GM15510 (cell line): ENCODE measurements around the gene ADAMTSL1.

ENCODE experiments used
- POLR2A ChIP-seq: IDR thresholded peaks from 3 replicates; pipeline ENCODE4 v1.6.1; 2011; ENCODE audit warnings: borderline replicate concordance; ENCODE audit not compliant: insufficient read length; ENCODE audit errors: extremely low read depth

Gene ADAMTSL1

DNA sequence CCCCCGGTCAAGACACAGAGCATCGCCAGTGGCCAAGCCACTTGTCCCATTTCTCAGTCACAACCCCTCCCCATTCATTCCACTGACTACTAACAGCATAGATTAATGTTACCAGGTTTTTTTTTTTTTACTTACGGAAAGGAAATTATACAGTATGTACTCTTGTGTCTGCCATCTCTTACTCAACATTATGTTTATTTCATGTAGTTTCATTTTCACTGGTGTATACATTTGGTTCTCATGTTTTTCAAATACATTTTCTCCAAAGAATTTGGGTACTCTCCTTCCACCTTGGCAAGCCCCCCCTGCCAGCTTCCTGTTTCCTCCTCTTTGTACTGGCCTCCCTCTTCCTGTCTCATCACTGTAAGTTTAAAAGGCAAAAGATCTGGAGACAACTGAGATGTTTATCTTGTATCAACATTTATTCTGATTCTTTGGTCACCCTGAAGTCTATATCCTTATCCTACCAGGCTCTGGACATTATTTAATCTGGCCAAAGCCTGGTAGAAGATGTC, 351.8 kb downstream of the ADAMTSL1 start:
- no peak for TF ChIP-seq POLR2A

DNA sequence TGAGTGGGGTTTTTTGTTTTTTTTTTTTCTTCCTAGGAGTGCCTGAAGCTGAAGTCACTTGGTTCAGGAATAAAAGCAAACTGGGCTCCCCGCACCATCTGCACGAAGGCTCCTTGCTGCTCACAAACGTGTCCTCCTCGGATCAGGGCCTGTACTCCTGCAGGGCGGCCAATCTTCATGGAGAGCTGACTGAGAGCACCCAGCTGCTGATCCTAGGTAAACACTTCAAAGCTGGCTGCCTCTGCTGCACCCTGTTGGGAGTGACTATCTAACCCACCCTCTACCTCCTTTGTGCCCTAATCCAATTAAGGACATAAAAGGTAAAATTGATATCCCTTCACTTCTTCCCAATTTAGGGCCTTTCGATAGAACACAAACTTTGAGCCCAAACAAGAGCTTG, 352.3 kb downstream of the ADAMTSL1 start:
- TF ChIP-seq POLR2A: no peak

DNA sequence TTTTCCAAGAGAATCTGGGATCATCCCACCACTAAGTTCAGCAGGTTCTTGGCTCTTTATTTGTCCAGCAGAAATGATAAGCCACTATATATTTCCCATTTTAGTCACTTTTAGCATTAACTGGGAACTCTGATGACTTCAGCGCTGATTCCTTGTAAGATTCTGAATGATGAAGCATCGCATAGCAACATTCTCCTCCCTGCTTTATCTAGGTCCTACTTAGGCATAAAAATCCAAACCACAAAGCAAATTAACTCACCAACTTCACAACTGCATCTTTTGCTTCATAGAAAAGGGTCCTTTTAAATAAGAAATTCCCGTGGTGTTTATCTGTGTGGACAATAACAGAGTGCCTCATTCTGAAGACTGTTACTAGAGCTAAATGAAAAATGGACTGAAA, 355.1 kb downstream of the ADAMTSL1 start:
- no peak for TF ChIP-seq POLR2A

DNA sequence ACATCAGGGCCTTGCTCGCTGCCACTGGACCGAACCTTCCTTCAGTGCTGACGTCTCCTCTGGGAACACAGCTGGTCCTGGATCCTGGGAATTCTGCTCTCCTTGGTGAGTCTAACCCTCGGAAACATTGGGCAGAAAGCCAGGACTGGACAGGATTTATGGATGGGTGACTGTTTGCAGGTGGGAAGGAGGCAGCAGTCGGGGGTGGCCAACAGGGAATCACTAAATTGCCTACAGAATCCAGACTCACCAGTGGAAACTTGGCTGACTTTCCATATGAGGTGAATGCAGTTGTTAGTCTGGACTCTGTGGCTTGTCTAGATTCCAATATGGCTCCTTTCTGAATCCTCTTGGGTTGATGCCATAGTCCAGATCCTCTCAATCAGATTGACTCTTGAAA, 355.9 kb downstream of the ADAMTSL1 start:
- TF ChIP-seq POLR2A: no peak

DNA sequence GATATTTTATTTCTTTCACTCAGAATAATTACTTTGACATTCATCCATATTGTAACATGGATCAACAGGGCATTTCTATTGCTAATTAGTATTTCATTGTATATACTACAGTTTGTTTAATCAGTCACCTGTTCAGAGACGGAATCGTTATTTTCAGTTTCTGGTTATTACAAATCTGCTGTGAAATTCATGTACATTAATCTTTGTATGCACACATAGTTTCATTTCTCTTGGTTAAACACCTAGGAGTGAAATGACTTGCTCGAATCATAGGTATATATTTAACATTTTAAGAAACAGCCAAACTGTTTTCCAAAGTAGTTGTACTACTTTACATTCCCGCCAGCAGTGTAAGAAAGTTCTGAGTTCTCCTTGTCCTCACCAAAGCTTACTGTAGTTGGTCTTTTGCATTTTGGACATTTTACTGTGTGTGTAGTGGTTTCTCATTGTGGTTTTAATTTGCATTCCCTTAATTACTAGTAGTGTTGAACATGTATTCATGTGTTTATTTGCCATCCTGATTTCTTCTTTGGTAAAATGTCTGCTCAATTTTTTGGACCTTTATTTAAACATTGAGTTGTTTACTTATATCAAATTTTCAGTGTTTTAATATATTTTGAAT, 360.9 kb downstream of the ADAMTSL1 start:
- no peak for TF ChIP-seq POLR2A

DNA sequence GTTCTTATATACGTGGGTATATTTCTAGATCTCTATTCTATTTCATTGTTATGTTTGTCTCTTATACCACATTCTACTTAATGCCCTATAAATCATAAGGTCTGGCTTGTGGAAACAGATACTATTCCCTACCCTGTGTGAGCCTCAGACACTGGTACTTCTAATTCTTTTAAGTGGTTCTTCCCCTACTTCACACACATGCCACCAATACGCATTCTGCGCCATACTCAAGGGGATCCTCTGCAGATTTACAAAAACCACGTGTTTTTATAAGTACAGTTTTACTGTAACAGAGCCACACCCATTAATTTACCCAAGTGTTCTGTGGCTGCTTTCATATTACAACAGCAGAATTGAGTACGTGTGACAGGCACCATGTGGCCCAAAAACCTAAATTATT, 363.4 kb downstream of the ADAMTSL1 start:
- TF ChIP-seq POLR2A: no peak

DNA sequence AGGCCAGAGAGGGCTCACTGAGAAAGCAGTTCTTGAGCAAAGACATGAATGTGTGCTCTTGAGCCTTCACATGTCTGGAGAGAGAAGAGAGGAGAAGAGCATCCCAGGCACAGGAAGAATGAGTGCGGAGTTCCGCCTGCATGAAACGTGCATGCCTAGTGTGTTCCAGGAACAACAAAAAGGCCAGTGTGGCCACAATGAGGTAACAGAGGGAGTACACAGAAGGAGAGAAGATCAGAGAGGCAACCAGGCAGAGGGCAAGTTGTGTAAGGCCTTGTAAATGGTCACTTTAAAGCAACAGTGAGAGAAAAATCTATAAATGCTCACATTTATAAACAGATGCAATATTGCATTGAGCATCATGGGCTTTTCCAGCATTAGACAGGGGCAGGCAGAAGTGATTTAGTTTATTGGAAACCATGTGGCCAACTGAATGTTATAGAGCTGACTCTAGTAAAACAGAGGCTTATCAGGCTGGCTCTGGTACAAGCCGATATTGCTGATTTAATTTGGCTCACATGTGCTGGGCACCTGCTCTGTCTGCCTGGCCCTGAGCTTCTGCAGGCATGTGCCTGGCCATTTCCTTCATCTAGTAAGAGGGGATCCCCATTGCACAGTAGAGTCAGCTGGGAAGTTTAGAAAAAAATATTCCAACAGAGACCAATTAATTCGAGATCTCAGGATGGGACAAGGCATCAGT, 373.8 kb downstream of the ADAMTSL1 start:
- TF ChIP-seq POLR2A: no peak

DNA sequence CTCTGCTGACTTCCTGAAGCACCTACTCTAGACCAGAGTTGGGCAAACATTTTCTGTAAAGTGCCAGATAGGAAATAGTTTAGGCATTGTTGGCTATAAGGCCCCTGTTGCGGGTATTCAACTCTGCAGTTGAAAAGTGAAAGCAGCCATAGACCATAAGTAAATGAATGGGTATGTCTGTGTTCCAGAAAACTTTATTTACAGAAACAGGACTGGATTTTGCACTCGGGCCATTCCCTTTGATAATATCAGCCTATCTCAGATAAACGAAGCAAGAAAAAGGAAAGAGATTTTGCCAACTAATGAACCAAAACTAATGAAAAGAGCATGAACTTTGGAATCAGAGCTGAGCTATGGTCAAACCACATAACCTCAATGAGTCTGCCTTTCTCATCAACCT, 374.7 kb downstream of the ADAMTSL1 start:
- TF ChIP-seq POLR2A: no peak

DNA sequence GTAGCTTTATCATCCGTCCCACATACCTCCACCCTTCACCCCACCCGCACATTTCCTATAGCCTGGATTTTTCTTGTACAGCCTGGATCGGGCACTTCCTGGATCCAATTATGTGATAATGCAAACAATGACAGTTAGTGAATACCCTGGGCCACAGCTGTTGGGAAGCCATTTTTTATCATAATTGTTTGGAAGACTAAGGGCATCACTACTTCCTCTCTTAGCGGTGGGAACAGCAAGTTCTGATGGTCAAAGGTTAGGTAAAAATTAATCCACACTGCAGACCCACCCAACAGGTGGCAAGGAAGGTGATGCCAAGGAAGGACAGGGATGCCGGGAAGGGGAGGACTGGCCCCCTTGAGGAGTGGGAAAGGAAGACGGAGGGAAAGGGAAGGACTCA, 375.3 kb downstream of the ADAMTSL1 start:
- no peak for TF ChIP-seq POLR2A

DNA sequence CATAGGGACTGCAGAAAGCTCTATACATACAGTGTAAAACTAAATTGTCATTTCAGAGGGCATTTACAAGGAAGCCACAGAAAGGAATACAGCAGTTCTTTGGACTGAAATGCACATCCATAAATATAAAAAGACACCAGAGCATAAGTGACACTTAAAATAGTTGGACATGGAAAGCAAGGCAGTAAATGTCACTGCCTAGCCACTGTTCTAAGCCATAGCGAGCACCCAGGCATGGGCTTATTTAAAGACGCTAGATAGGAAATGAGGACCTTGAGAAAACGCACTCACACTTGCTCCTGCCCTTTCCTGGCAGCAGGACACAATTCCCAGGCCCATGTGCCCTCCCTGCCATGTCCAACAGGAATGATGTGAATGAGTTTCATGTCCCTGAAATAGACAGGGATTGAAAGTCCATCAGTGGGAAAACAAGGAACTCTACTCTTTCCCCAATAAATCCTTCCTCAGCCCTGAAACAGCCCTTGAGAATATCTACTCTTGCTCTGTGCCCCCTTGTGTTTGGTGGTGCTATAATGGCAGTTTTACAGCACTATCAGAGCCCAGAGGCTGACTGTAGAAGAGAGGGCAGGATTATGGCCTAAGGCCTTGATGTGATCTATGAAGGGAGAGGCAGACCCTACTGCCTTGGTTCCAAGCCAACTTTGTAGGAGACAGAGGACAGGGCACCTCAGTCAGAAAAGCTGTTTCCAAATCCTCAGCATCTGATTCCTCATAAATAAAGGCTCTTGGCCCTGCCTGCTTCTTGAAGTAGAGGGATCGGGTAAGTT, 376.1 kb downstream of the ADAMTSL1 start:
- TF ChIP-seq POLR2A: no peak

DNA sequence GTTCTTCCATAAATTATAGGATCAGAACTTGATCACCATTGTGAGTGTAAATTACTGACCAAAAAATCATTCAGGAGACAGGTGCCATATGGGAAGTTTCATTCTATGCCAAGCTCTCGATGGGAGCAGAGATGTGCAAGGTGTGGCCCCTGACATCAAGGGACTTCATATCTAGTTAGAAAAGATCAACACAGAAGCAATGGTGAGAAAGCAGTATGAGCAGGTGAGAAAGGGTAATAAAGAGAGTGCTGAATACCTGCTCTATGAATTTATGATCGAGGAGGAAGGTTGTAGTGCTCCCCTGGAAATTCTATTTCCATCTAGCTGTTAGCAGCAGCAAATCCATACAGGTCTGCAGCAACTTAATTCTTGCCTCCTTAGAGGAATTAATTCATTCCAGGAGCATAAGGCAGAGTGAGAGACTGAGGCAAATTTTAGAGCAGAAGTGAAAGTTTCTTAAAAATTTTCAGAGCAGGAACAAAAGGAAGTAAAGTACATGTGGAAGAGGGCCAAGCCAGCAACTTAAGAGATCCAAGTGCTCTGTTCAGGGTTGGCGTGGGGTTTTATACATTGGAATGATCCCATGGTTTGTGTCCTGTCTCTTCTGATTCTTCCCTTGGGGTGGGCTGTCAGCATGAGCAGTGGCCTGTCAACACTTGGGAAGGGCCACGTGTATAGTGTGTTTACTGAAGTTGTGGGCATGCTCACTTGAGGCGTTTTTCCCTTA, 377.3 kb downstream of the ADAMTSL1 start:
- no peak for TF ChIP-seq POLR2A

DNA sequence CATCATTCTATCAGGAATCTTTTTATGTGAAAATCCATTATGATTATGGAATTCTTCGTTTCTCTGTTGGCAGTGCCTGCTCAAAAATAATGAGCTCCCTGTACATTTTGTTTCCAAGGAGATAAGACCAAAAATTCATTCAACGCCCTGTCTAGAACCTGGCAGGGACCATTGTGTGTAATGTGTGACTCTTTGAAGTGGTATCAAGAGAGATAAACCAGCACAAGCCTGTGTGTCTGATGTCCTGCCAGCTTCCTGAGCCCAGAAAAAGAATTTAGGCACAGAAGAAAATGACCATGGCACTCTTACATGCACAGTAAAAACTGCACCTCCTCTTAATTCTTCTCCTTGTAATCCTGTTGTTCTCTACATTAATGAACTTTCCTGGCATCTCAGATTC, 381.7 kb downstream of the ADAMTSL1 start:
- no peak for TF ChIP-seq POLR2A

DNA sequence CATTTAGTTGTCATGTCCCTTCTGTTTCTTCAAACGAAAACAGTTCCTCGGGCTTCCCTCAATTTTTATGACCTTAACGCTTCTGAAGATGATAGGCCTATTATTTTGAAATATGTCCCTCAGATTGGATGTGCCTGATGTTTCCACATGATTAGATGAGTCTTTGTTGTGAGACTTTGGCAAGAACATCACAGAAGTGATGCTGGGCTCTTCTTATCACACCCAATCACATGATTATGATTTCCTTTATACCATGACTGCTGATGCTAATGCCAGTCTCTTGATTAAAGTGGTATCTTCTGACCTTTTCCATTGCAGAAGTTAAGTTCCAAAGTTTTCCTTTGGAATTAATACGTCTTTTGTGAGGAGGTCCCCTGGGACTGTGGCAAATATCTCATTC, 383.4 kb downstream of the ADAMTSL1 start:
- TF ChIP-seq POLR2A: no peak

DNA sequence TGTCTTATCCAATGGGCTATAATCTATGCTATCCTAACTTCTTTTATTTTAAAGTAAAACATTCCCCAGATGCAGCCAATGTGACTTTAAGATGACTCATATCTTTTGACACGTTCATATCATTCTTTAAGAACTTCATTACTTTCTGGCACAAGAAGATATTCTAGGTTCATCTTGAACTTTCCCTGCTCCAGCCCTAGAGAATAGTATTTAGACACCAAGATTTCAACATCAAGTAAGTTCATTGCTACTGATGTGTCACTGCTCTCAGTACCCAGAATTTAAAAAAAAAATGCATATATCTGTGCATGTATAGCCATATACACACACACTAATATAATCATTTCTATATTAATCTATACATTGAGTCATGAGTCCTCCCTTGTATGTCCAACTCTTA, 383.8 kb downstream of the ADAMTSL1 start:
- no peak for TF ChIP-seq POLR2A
